IMR-90 (cell line): ENCODE measurements around the gene HEATR5A. TPM values are rescaled to one million over a fixed set of nuclear protein-coding genes. Genes with fewer than 3 reads are reported as not detected.

Experiments used
- ATAC-seq: fragments of 200-7000 bp; cut with Tn5 transposase; 2 replicates; pipeline ENCODE4 v1.9.1; 2020; ENCODE audit warnings: low read depth, mild to moderate bottlenecking, moderate library complexity
- BruUV-seq: library from RNA; stranded (reverse); fragments of 400-500 nt; replicated peaks from 2 replicates; lab custom pipeline; 2021; lab: Mats Ljungman, UMichigan
- CTCF ChIA-PET: fragments of 300-600 bp; formaldehyde crosslinking; extraction: SDS; loops from one replicate; lab custom pipeline; 2021; ENCODE audit warnings: antibody characterized with exemption; lab: Yijun Ruan, JAX
- POLR2A ChIA-PET: fragments of 300-600 bp; sonication (Branson Sonifier 250); formaldehyde crosslinking; loops from one replicate; lab custom pipeline; 2022; ENCODE audit warnings: antibody characterized with exemption; ENCODE audit not compliant: unreplicated experiment; lab: Charles Lee
- DNase-seq: peaks from one replicate; pipeline ENCODE4 v3.0.0; 2013
- H2AFZ ChIP-seq: replicated peaks from 2 replicates; pipeline ENCODE3; 2013; ENCODE audit warnings: low read length, mild to moderate bottlenecking; ENCODE audit not compliant: poor library complexity
- H2AK5ac ChIP-seq: 2 replicates; pipeline ENCODE4 v1.6.1; 2013; ENCODE audit warnings: low read depth, low read length, inconsistent platforms
- H2AK9ac ChIP-seq: replicated peaks from 2 replicates; pipeline ENCODE3; 2013; ENCODE audit warnings: mild to moderate bottlenecking, low read depth, low read length, moderate library complexity; ENCODE audit not compliant: poor library complexity
- H2BK120ac ChIP-seq: 2 replicates; pipeline ENCODE4 v1.6.1; 2013; ENCODE audit warnings: low read depth, low read length, inconsistent platforms
- H2BK15ac ChIP-seq: 3 replicates; pipeline ENCODE4 v1.6.1; 2013; ENCODE audit warnings: low read depth, low read length, inconsistent platforms
- H2BK20ac ChIP-seq: 2 replicates; pipeline ENCODE4 v1.6.1; 2013; ENCODE audit warnings: low read depth, mild to moderate bottlenecking, inconsistent platforms, low read length, moderate library complexity
- H2BK5ac ChIP-seq: 2 replicates; pipeline ENCODE4 v1.6.1; 2013; ENCODE audit warnings: mild to moderate bottlenecking, low read depth, low read length, inconsistent platforms; ENCODE audit not compliant: poor library complexity, severe bottlenecking
- H3K14ac ChIP-seq: replicated peaks from 2 replicates; pipeline ENCODE4 v1.6.1; 2013; ENCODE audit warnings: low read depth, low read length, inconsistent platforms
- H3K18ac ChIP-seq: 2 replicates; pipeline ENCODE4 v1.6.1; 2013; ENCODE audit warnings: low read depth, low read length, control low read depth
- H3K23ac ChIP-seq: 2 replicates; pipeline ENCODE4 v1.6.1; 2013; ENCODE audit warnings: low read depth, low read length, inconsistent platforms
- H3K27ac ChIP-seq: 2 replicates; pipeline ENCODE4 v1.5.1; 2013; ENCODE audit warnings: mild to moderate bottlenecking, control low read depth, low read length; ENCODE audit not compliant: insufficient read depth
- H3K27me3 ChIP-seq: 2 replicates; pipeline ENCODE4 v1.6.1; 2013; ENCODE audit warnings: low read length; ENCODE audit not compliant: control insufficient read depth, insufficient read depth
- H3K36me3 ChIP-seq: 2 replicates; pipeline ENCODE4 v1.6.1; 2013; ENCODE audit warnings: low read length, mixed read lengths; ENCODE audit not compliant: control insufficient read depth, insufficient read depth
- H3K4ac ChIP-seq: 2 replicates; pipeline ENCODE4 v1.6.1; 2013; ENCODE audit warnings: low read depth, low read length, inconsistent platforms
- H3K4me1 ChIP-seq: 2 replicates; pipeline ENCODE4 v1.6.1; 2013; ENCODE audit warnings: low read length, mixed read lengths; ENCODE audit not compliant: control insufficient read depth, insufficient read depth
- H3K4me2 ChIP-seq: 2 replicates; pipeline ENCODE4 v1.6.1; 2013; ENCODE audit warnings: low read depth, mild to moderate bottlenecking, control low read depth, low read length, moderate library complexity
- H3K4me3 ChIP-seq: 2 replicates; pipeline ENCODE4 v1.5.1; 2013; ENCODE audit warnings: low read depth, mild to moderate bottlenecking, control low read depth, low read length, moderate library complexity; ENCODE audit not compliant: insufficient read depth
- H3K56ac ChIP-seq: 2 replicates; pipeline ENCODE4 v1.6.1; 2013; ENCODE audit warnings: low read length, inconsistent platforms; ENCODE audit not compliant: insufficient read depth; ENCODE audit errors: extremely low read depth
- H3K79me1 ChIP-seq, 2 experiments: 2 replicates each; pipeline ENCODE4 v1.6.1; 2013; ENCODE audit warnings: low read length in 2 of 2, inconsistent platforms in 1 of 2, low read depth in 1 of 2
- H3K9ac ChIP-seq: 2 replicates; pipeline ENCODE4 v1.6.1; 2013; ENCODE audit warnings: low read depth, low read length, control low read depth
- H3K9me1 ChIP-seq: 2 replicates; pipeline ENCODE4 v1.6.1; 2013; ENCODE audit warnings: low read length, inconsistent platforms; ENCODE audit not compliant: insufficient read depth
- H3K9me3 ChIP-seq: 2 replicates; pipeline ENCODE4 v1.6.1; 2013; ENCODE audit warnings: low read length; ENCODE audit not compliant: control insufficient read depth, insufficient read depth
- H4K20me1 ChIP-seq: 2 replicates; pipeline ENCODE4 v1.6.1; 2013; ENCODE audit warnings: low read length, inconsistent platforms; ENCODE audit not compliant: insufficient read depth
- H4K5ac ChIP-seq: 2 replicates; pipeline ENCODE4 v1.6.1; 2013; ENCODE audit warnings: mild to moderate bottlenecking, low read depth, low read length, control low read depth
- H4K8ac ChIP-seq, 2 experiments: 2 replicates each; pipeline ENCODE4 v1.6.1; 2013; ENCODE audit warnings: low read depth in 2 of 2, low read length in 2 of 2, control low read depth in 1 of 2, inconsistent platforms in 1 of 2
- H4K91ac ChIP-seq: 2 replicates; pipeline ENCODE4 v1.6.1; 2013; ENCODE audit warnings: low read depth, low read length, inconsistent platforms; ENCODE audit not compliant: insufficient read depth
- CHD1 ChIP-seq: IDR thresholded peaks from 2 replicates; pipeline ENCODE4 v1.6.1; 2012; ENCODE audit warnings: low read depth, low read length, improper control_type of control experiment
- MAFK ChIP-seq: IDR thresholded peaks from 2 replicates; pipeline ENCODE4 v1.6.1; 2012; ENCODE audit warnings: low read depth, low read length, improper control_type of control experiment
- dilution Hi-C: fragments of 300-500 bp; cut with HindIII; formaldehyde crosslinking; loops from one replicate; pipeline ENCODE4 v1.14.3; 2018; ENCODE audit warnings: low sequenced_read_pairs; ENCODE audit not compliant: unreplicated experiment
- in situ Hi-C: fragments of 300-500 bp; cut with MboI; formaldehyde crosslinking; loops from 3 replicates; pipeline ENCODE4 v1.14.3; 2019; ENCODE audit warnings: low sequenced_read_pairs, inconsistent platforms, mixed read lengths
- intact Hi-C: fragments of 100-400 bp; cut with micrococcal nuclease; formaldehyde crosslinking; loops from 2 replicates; pipeline ENCODE4 v1.10.0; 2022
- polyA plus RNA-seq, 3 experiments: library from polyadenylated mRNA; depleted of rRNA; stranded (reverse); fragments of >200 nt; gene quantifications; 2 replicates each; pipeline ENCODE4 v1.2.3, GENCODE V29; 2012; ENCODE audit warnings: low replicate concordance in 1 of 3
- total RNA-seq: library from RNA; depleted of rRNA; stranded (reverse); fragments of >200 nt; gene quantifications from 2 replicates; pipeline ENCODE4 v1.2.3, GENCODE V29; 2012

Gene HEATR5A
- total and polyA plus RNA-seq, 2 of the 4 experiments (the other 2 are of a cell fraction), result 14.0 to 48.9 TPM

DNA sequence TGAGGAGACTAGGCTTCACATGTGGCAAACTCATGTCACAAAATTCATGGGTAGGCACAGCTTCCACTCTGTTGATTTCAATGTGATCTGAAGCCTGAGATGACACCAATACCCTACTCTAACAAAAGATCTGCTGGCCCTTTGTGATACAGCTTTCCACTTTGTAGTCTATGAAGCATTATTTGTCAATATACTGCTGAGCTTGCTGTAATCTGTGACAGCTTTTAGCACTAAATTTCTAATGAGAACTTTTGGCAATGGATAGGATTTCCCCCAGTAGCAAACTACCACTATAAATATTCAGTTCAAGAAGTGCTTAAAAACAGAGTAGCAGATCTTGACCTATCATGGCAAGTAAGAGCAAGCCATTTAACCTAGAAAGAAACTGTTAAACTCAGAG is 5.6 kb upstream of the HEATR5A start:
- Histone ChIP-seq H2BK5ac (no peak overlapping the region), H3K4me3 (no peak overlapping the region), H3K14ac (no peak overlapping the region), H3K27ac (no peak overlapping the region), H2AFZ (no peak overlapping the region), H4K8ac (no peak overlapping the region), H3K9ac (no peak overlapping the region), H4K91ac (no peak overlapping the region), H3K23ac (no peak overlapping the region), H3K56ac (no peak overlapping the region), H3K27me3 (no peaks in the 10 kb centered on the region), H2AK9ac (no peak overlapping the region), H2BK120ac (no peak overlapping the region), H2BK20ac (no peak overlapping the region), H3K4ac (no peak overlapping the region), H2BK15ac (no peak overlapping the region), H3K4me2 (no peak overlapping the region), H2AK5ac (no peak overlapping the region), H3K9me1 (no peaks in the 10 kb centered on the region), H3K9me3 (no peaks in the 10 kb centered on the region), H3K18ac (no peak overlapping the region), H4K20me1 (no peaks in the 10 kb centered on the region), H3K4me1 (no peaks in the 10 kb centered on the region), H3K79me1 (no peaks in the 10 kb centered on the region), H4K5ac (no peak overlapping the region), H3K36me3 (no peaks in the 10 kb centered on the region)
- BruUV-seq, result no TSS peak
- no peak for ATAC-seq
- intact Hi-C loops, result no loop called here
- ChIA-PET POLR2A (interaction anchor here (0.6 kb wide), 1 partner anchor 533 kb away, joined by 6 read pairs; no protein-coding TSS in a partner anchor), CTCF (interaction anchor here (0.8 to 1.0 kb wide), 2 partner anchors 9 to 16 kb away, joined by 3 read pairs; no protein-coding TSS in a partner anchor)
- dilution Hi-C loops, result no loop called here
- TF ChIP-seq MAFK (peak; percentile 59), CHD1 (no peak)
- no peak for DNase-seq
- in situ Hi-C loops, result no loop called here
